Right lobe of liver (tissue), 6 donors: Measurements from ENCODE around the gene CLN3. TPM values are rescaled to one million over a fixed set of nuclear protein-coding genes. Genes with fewer than 3 reads are reported as not detected.
A peak's percentile ranks its signal among the peaks of the same experiment; 100 is the strongest.

Experiments
- ATAC-seq, 4 donors: fragments of 200-7000 bp; cut with Tn5 transposase; one replicate each; pipeline ENCODE4 v1.9.1; 2020; ENCODE audit warnings: mild to moderate bottlenecking in 4 of 4, moderate library complexity in 4 of 4
- DNase-seq, 3 donors: peaks; one replicate each; pipeline ENCODE4 v3.0.0-alpha.2; 2020
- H3K27ac ChIP-seq, 3 donors: fragments of 200-600 bp; one replicate each; pipeline ENCODE4 v1.8.0; 2022
- H3K27me3 ChIP-seq, 2 donors: fragments of 200-600 bp; one replicate each; pipeline ENCODE4 v1.8.0; 2022
- H3K36me3 ChIP-seq, 4 donors: fragments of 200-600 bp; sonication (generic) in 1 of 4; one replicate each; pipeline versions ENCODE4 v1.5.1 to v1.8.0; 2017 to 2022; ENCODE audit warnings: control low read depth in 1 of 4
- H3K4me1 ChIP-seq, 4 donors: fragments of 200-600 bp; sonication (generic) in 1 of 4; one replicate each; pipeline versions ENCODE4 v1.5.1 to v1.8.0; 2017 to 2022; ENCODE audit warnings: control low read depth in 1 of 4
- H3K4me3 ChIP-seq, 3 donors: fragments of 200-600 bp; one replicate each; pipeline ENCODE4 v1.8.0; 2022
- H3K9me3 ChIP-seq, 4 donors: fragments of 200-600 bp; sonication (generic) in 1 of 4; one replicate each; pipeline versions ENCODE4 v1.5.1 to v1.8.0; 2017 to 2022; ENCODE audit warnings: control low read depth in 1 of 4
- POLR2A ChIP-seq: fragments of 450-650 bp; IDR thresholded peaks from one replicate; pipeline ENCODE4 v1.6.1; 2017; ENCODE audit warnings: antibody characterized with exemption, mild to moderate bottlenecking
- WGBS: methylation state at CpG from one replicate; pipeline ENCODE4 v1.1.6; 2018; ENCODE audit warnings: low coverage, low lambda C conversion rate; ENCODE audit not compliant: insufficient coverage; ENCODE audit errors: missing lambda C conversion rate; 5-methylcytosine and 5-hydroxymethylcytosine counted together
- intact Hi-C, 2 donors: fragments of 100-400 bp; cut with DNase I; formaldehyde crosslinking; loops; one replicate each; pipeline versions ENCODE4 v1.11.2 to v1.14.1; 2022
- total RNA-seq, 6 experiments: library from RNA; depleted of rRNA in 2 of 6; stranded (reverse); fragments of >200 nt in 2 of 6; fragmentation: NEBNext Ultra II Directional in 3 of 6; extraction: Animal tissue kit (Norgen Biotek cat#: 25700) in 3 of 6; gene quantifications; one replicate each; pipeline versions ENCODE4 v1.1.0 to v1.2.4, GENCODE V29; 2016 to 2023
- TF ChIP-seq, protein P1 (sequence below), 4 donors: fragments of 200-600 bp in 3 of 4; fragments of 450-650 bp in 1 of 4; IDR thresholded peaks; one replicate each; pipeline versions ENCODE4 v1.5.1 to v1.8.0; 2016 to 2022; ENCODE audit warnings: antibody characterized with exemption in 4 of 4, mild to moderate bottlenecking in 2 of 4
- donor health status: DM: no; HTN: yes; CAD: no.
- donor health status: DM: no; HTN: no; CAD: no.
- donor health status: DM: no; HTN: no; CAD: no.
- donor health status: DM: no; HTN: yes; CAD: no.
- donor health status: DM: no; HTN: yes; CAD: no.

The CLN3 gene
- total RNA-seq, 6 experiments from 2014 or later = 16.5 to 47.8 (median 30.7) TPM

DNA sequence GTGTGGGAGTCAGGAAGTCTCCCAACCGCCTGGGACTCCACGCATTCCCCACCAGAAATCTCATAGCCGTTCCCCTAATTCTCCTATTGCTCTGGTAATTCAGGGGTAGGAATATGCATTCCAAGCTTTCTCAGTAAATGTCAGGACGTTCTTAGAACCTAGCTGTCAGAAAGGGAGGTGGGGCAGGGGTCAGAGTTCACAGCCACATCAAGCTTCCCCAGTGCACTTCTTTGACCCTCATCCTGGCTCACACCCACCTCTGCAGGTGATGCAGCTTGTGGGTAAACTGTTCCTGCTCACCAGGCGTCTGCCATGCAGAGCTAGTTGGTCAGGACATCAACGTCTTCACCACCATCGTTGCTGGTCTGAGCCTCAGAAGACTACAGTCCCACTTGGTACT lies 28.8 kb upstream of the CLN3 start:
- Histone ChIP-seq H3K4me1 (peaks cover 0 to 14% (median 6%) of the 10 kb centered on the region in 4 donors), H3K27ac (no peak overlapping the region), H3K9me3 (no peaks in the 10 kb centered on the region), H3K4me3 (no peak overlapping the region), H3K36me3 (peaks cover 0 to 7% (median 0%) of the 10 kb centered on the region in 4 donors), H3K27me3 (no peaks in the 10 kb centered on the region)
- intact Hi-C loops = no loop called here
- DNase-seq = no peak
- 68% methylated on average over 5 of the region's 7 CpGs for WGBS
- ATAC-seq = no peak
- TF ChIP-seq, protein P1, sequence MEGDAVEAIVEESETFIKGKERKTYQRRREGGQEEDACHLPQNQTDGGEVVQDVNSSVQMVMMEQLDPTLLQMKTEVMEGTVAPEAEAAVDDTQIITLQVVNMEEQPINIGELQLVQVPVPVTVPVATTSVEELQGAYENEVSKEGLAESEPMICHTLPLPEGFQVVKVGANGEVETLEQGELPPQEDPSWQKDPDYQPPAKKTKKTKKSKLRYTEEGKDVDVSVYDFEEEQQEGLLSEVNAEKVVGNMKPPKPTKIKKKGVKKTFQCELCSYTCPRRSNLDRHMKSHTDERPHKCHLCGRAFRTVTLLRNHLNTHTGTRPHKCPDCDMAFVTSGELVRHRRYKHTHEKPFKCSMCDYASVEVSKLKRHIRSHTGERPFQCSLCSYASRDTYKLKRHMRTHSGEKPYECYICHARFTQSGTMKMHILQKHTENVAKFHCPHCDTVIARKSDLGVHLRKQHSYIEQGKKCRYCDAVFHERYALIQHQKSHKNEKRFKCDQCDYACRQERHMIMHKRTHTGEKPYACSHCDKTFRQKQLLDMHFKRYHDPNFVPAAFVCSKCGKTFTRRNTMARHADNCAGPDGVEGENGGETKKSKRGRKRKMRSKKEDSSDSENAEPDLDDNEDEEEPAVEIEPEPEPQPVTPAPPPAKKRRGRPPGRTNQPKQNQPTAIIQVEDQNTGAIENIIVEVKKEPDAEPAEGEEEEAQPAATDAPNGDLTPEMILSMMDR (IDR thresholded peaks at IDR 0.05) = no peak
- no peak for TF ChIP-seq POLR2A

DNA sequence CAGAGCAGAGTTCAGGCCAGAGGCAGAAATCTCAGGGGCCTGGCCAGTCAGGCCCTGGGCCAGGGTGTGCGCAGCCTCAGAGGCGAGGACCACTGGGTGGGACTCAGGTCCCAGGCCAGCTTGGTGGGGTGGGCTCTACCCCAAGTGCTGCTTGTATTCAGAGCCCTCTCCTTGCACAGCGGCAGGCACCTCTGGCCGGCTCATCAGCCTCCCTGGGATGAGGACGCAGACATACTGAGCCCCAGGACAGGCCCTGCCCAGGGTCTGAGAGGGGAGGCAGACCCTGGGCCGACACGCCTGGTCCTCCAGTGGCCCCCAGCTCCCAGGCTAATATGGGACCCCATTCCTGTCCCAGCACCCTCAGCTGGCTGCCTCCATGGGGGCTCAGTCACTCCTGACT lies 22.4 kb upstream of the CLN3 start:
- no peaks in the 10 kb centered on the region for H3K27me3 ChIP-seq
- no peaks in the 10 kb centered on the region for H3K4me1 ChIP-seq
- ATAC-seq = peak in 2 of 4 donors; percentile 23 to 33
- no CpG with 5 or more reads among the region's 7 CpGs for WGBS
- H3K9me3 ChIP-seq = no peaks in the 10 kb centered on the region
- H3K27ac ChIP-seq = no peak overlapping the region
- intact Hi-C loops = no loop called here
- no peak for DNase-seq
- H3K4me3 ChIP-seq = no peak overlapping the region
- TF ChIP-seq, protein P1 (IDR thresholded peaks at IDR 0.05) = no peak
- no peak for TF ChIP-seq POLR2A
- H3K36me3 ChIP-seq = peaks cover 0 to 13% (median 0%) of the 10 kb centered on the region in 4 donors

DNA sequence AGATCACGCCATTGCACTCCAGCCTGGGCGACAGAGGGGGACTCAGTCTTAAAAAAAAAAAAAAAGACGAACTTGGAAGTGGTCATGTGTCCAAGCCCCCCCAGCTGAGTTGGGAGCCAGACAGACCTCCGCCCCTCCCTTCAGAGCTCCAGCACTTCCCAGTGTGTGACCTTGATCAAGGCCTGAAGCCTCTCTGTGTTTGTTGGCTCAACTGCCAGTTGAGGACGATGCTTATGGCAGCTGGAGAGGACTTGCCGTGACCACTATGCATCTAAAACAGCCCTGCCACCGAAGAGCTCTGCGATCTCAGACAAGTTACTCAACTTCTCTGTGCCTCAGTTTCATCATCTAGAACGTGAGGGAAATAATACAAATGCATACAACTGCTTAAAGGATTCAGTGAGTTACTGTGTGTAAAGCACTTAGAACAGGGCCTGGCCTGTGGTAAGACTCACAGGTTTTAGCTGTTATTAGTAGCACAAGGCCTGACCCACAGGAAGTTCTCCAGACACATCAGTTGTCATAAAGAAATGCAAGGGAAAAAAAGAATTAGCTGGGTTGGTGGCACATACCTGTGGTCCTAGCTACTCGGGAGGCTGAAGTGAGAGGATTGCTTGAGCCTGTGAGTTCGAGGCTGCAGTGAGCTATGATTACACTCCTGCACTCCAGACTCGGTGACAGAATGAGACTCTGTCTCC lies 21.8 kb upstream of the CLN3 start:
- no peak for TF ChIP-seq POLR2A
- TF ChIP-seq, protein P1 (IDR thresholded peaks at IDR 0.05) = no peak
- DNase-seq = no peak
- ATAC-seq = no peak
- Histone ChIP-seq H3K4me1 (no peaks in the 10 kb centered on the region), H3K27me3 (no peaks in the 10 kb centered on the region), H3K9me3 (no peaks in the 10 kb centered on the region), H3K36me3 (peaks cover 0 to 13% (median 0%) of the 10 kb centered on the region in 4 donors), H3K27ac (no peak overlapping the region), H3K4me3 (no peak overlapping the region)
- intact Hi-C loops = no loop called here
- 77% methylated on average over 5 of the region's 12 CpGs for WGBS

DNA sequence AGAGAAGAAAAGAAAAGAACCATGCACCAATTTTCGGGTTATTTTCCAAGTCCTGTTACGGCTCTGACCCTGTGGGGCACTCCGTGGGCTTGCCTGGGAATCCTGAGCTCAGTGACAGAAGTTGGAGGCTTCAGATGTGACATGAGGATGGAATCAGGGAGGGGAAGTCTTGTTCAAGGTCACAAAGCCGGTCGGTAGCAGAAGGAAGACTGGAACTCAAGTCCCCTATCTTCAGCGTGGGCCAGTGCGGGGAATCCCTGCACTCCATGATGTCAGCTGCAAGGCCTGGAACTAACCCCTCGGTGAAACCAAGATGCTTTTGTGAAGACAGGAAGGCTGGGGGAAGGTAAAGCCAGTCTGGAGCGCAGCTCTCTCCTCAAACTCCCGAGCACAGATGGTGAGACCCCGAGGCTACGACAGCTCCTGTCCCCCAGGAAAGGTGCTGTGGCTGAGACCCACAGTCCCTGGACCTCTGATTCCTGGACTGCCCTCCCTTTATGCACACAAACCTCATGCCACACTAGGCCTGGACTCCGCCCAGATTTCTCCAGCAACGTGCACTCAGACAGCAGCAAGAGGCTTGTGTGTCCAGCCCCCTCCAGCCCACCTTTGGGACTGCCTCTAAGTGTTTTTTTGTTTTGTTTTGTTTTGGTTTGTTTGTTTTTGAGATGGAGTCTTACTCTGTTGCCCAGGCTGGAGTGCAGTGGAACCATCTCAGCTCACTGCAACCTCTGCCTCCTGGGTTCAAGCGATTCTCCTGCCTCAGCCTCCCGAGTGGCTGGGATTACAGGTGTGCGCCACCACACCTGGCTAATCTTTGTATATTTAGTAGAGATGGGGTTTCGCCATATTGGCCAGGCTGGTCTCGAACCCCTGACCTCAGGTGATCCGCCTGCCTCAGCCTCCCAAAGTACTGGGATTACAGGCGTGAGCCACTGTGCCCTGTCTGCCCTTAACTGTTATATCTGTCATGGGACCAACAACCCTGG lies 20.2 kb upstream of the CLN3 start:
- ATAC-seq (no peak), DNase-seq (no peak)
- Histone ChIP-seq H3K27ac (no peak overlapping the region), H3K4me3 (no peak overlapping the region), H3K27me3 (no peaks in the 10 kb centered on the region), H3K36me3 (peaks cover 0 to 13% (median 0%) of the 10 kb centered on the region in 4 donors), H3K4me1 (peaks cover 0 to 6% (median 0%) of the 10 kb centered on the region in 4 donors), H3K9me3 (no peaks in the 10 kb centered on the region)
- TF ChIP-seq, protein P1 (IDR thresholded peaks at IDR 0.05) = no peak
- TF ChIP-seq POLR2A = no peak
- 83% methylated on average over 10 of the region's 21 CpGs for WGBS
- intact Hi-C loops = no loop called here
